Calu3 (cell line): Measurements from ENCODE around the gene CRY1. TPM values are rescaled to one million over a fixed set of nuclear protein-coding genes. Genes with fewer than 3 reads are reported as not detected.

Experiments
- BruUV-seq: library from RNA; stranded (reverse); fragments of 400-500 nt; replicated peaks from 2 replicates; lab custom pipeline; 2021; lab: Mats Ljungman, UMichigan
- CTCF ChIA-PET: fragments of 300-600 bp; sonication (Branson Sonifier 250); formaldehyde crosslinking; loops from one replicate; lab custom pipeline; 2022; ENCODE audit warnings: antibody characterized with exemption; lab: Charles Lee
- DNase-seq: peaks from one replicate; pipeline ENCODE4 v3.0.0; 2022
- H3K27ac Mint-ChIP-seq: one replicate; pipeline ENCODE4 v1.8.0; 2022; ENCODE audit warnings: mixed read lengths; ENCODE audit not compliant: unreplicated experiment
- H3K27me3 Mint-ChIP-seq: one replicate; pipeline ENCODE4 v1.8.0; 2022; ENCODE audit warnings: mixed read lengths; ENCODE audit not compliant: unreplicated experiment
- H3K36me3 Mint-ChIP-seq: one replicate; pipeline ENCODE4 v1.8.0; 2022; ENCODE audit warnings: mild to moderate bottlenecking, moderate library complexity, mixed read lengths; ENCODE audit not compliant: insufficient read depth, unreplicated experiment
- H3K4me1 Mint-ChIP-seq: one replicate; pipeline ENCODE4 v1.8.0; 2022; ENCODE audit warnings: mild to moderate bottlenecking, low read depth, mixed read lengths; ENCODE audit not compliant: unreplicated experiment
- H3K4me3 Mint-ChIP-seq: one replicate; pipeline ENCODE4 v1.8.0; 2022; ENCODE audit warnings: mild to moderate bottlenecking, low read depth, moderate library complexity, mixed read lengths; ENCODE audit not compliant: unreplicated experiment
- H3K9me3 Mint-ChIP-seq: one replicate; pipeline ENCODE4 v1.8.0; 2022; ENCODE audit warnings: low read depth, mixed read lengths; ENCODE audit not compliant: unreplicated experiment
- CTCF ChIP-seq: fragments of 200-600 bp; IDR thresholded peaks from one replicate; pipeline ENCODE4 v1.8.0; 2022; ENCODE audit warnings: antibody characterized with exemption; ENCODE audit not compliant: unreplicated experiment
- intact Hi-C: fragments of 100-400 bp; cut with micrococcal nuclease; formaldehyde crosslinking; loops from one replicate; pipeline ENCODE4 v1.10.0; 2022; ENCODE audit not compliant: unreplicated experiment
- total RNA-seq: library from RNA; stranded (reverse); gene quantifications from 2 replicates; pipeline ENCODE4 v1.2.3, GENCODE V29; 2022

Gene CRY1
- total RNA-seq, 1 experiment from 2014 or later: 19.7 TPM

DNA sequence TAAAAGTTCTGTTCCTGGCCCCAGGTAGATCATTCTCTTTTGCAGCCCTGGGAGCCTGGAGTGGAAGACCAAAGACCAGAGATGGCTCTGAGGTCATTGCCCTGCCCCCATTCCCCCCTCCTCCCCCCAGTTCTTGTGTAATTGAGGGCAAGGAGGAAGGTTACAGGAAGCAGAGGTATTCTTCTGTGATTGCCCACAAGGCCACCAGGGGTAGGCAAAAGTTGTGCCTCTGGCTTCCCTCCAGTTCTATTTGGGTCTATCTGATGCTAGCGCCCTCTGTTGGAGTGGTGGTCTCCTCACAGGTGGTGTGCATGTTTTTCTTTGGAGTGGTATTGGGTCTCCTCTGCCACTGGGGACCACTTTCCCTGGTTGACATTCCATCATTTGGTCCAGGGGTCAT, 41.2 kb upstream of the CRY1 start:
- H3K27ac Mint-ChIP-seq: no peak overlapping the region
- CTCF ChIA-PET: no interaction called here
- H3K27me3 Mint-ChIP-seq: peaks cover 37% of the 10 kb centered on the region
- intact Hi-C loops: no loop called here
- no peak overlapping the region for H3K4me3 Mint-ChIP-seq
- no peaks in the 10 kb centered on the region for H3K4me1 Mint-ChIP-seq
- no TSS peak for BruUV-seq
- DNase-seq: peak; percentile 21
- TF ChIP-seq CTCF: peak; percentile 26
- H3K36me3 Mint-ChIP-seq: no peaks in the 10 kb centered on the region
- H3K9me3 Mint-ChIP-seq: no peaks in the 10 kb centered on the region

- no TSS peak for BruUV-seq
- Mint-ChIP-seq H3K27me3 (peaks cover 37% of the 10 kb centered on the region), H3K36me3 (no peaks in the 10 kb centered on the region), H3K4me1 (no peaks in the 10 kb centered on the region), H3K4me3 (no peak overlapping the region), H3K9me3 (no peaks in the 10 kb centered on the region), H3K27ac (no peak overlapping the region)
- intact Hi-C loops: loop anchor here (2.0 kb wide), 1 partner anchor 183 kb away; no protein-coding TSS in a partner anchor
- TF ChIP-seq CTCF: no peak
- no peak for DNase-seq
- CTCF ChIA-PET: no interaction called here
Measured at GRCh38 chr12:107133462-107133861, 40.1 kb upstream of the CRY1 start.

- Mint-ChIP-seq H3K4me3 (no peak overlapping the region), H3K27ac (no peak overlapping the region), H3K4me1 (no peaks in the 10 kb centered on the region), H3K27me3 (peaks cover 28% of the 10 kb centered on the region), H3K36me3 (no peaks in the 10 kb centered on the region), H3K9me3 (no peaks in the 10 kb centered on the region)
- intact Hi-C loops: loop anchor here (1.0 to 2.0 kb wide), 3 partner anchors 185 to 475 kb away; no protein-coding TSS in a partner anchor
- DNase-seq: peak; percentile 44
- TF ChIP-seq CTCF: peak; percentile 71
- BruUV-seq: no TSS peak
- CTCF ChIA-PET: interaction anchor here (0.6 to 1.7 kb wide), 15 partner anchors 11 to 481 kb away, joined by 3 to 16 read pairs (median 4); no protein-coding TSS in a partner anchor
Measured at GRCh38 chr12:107131832-107132616, 38.7 kb upstream of the CRY1 start.

DNA sequence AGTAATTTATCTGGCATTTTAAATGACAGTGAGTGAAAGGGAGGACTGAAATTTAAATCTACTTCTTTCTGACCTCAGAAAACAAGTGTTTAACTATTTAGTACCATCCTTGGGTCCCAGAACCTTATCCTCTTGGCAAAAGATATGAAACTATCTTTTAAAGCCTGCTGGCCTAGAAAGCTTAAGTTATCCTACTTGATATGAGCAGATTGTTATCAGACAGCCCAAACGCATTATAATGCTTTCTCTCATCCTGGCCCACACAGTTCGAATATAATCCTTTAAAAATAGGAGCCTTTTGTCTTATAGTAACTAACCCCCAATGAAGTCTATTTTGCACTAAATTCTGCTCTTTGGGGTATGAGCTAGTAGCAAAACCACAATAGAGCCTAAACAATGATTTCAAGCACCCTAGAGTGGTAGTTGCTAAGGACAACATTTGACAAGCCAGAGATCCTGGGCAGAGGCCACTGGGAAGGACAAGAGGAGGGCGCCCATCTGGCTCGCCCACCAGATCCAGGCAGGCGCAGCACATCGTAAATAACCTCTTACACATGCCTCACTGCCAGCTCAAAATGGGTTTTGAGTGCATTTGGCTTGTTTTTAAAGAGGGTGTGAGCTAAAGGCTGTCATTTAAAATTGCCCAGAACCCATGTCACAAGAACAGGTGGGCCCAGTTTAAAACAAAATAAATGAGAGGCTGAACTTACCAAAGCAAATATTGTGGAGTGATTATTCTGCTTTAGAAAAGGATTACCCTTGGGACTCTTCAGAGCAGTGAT, 37.7 kb upstream of the CRY1 start:
- Mint-ChIP-seq H3K9me3 (no peaks in the 10 kb centered on the region), H3K27me3 (peaks cover 27% of the 10 kb centered on the region), H3K4me3 (no peak overlapping the region), H3K27ac (no peak overlapping the region), H3K36me3 (no peaks in the 10 kb centered on the region), H3K4me1 (no peaks in the 10 kb centered on the region)
- CTCF ChIA-PET: interaction anchor here (0.6 to 1.7 kb wide), 13 partner anchors 12 to 482 kb away, joined by 3 to 16 read pairs (median 4); no protein-coding TSS in a partner anchor
- no peak for TF ChIP-seq CTCF
- BruUV-seq: no TSS peak
- intact Hi-C loops: loop anchor here (1.0 kb wide), 1 partner anchor 476 kb away; no protein-coding TSS in a partner anchor
- no peak for DNase-seq
